ENCODE data around the gene LPGAT1.
A peak's percentile ranks its signal among the peaks of the same experiment; 100 is the strongest.

Gene LPGAT1

GRCh38 chr1:211741788-211742187, 88.8 kb downstream of the LPGAT1 start:
- H3K4me1 ChIP-seq (ENCODE audit: control insufficient read depth, insufficient read depth, low read length, poor library complexity, severe bottlenecking), result peaks cover 8% of the 10 kb centered on the region
- no peak overlapping the region for H3K4me3 ChIP-seq (ENCODE audit: extremely low read depth, insufficient read depth, low read length, poor library complexity, severe bottlenecking)
- no peaks in the 10 kb centered on the region for H3K9me3 ChIP-seq (ENCODE audit: control insufficient read depth, low read length)
- WGBS, 2 experiments (ENCODE audit: insufficient coverage in 2 of 2), result 100% methylated on average over 1 of the region's 3 CpGs; no CpG with 5 or more reads in 1 of the 2 experiments
- H3K27ac ChIP-seq (ENCODE audit: low read depth, low read length, severe bottlenecking), result no peak overlapping the region
- no peaks in the 10 kb centered on the region for H3K36me3 ChIP-seq (ENCODE audit: control insufficient read depth, insufficient read depth, low read length)

GRCh38 chr1:211741116-211741515, 89.4 kb downstream of the LPGAT1 start:
- WGBS, 2 experiments (ENCODE audit: insufficient coverage in 2 of 2), result 88 to 100% methylated on average over 2 to 4 of the region's 9 CpGs
- H3K4me3 ChIP-seq (ENCODE audit: extremely low read depth, insufficient read depth, low read length, poor library complexity, severe bottlenecking), result no peak overlapping the region

GRCh38 chr1:211739671-211740411, 90.7 kb downstream of the LPGAT1 start:
- no peaks in the 10 kb centered on the region for H3K9me3 ChIP-seq (ENCODE audit: control insufficient read depth, low read length)
- H3K4me3 ChIP-seq (ENCODE audit: extremely low read depth, insufficient read depth, low read length, poor library complexity, severe bottlenecking), result no peak overlapping the region
- no peaks in the 10 kb centered on the region for H3K36me3 ChIP-seq (ENCODE audit: control insufficient read depth, insufficient read depth, low read length)
- WGBS, 2 experiments (ENCODE audit: insufficient coverage in 2 of 2), result 92 to 100% methylated on average over 2 of the region's 6 CpGs
- peaks cover 16% of the 10 kb centered on the region for H3K4me1 ChIP-seq (ENCODE audit: control insufficient read depth, insufficient read depth, low read length, poor library complexity, severe bottlenecking)
- no peak overlapping the region for H3K27ac ChIP-seq (ENCODE audit: low read depth, low read length, severe bottlenecking)

More at GRCh38 chr1:211741116-211741515, 89.4 kb downstream of the LPGAT1 start:
- Histone ChIP-seq H3K36me3 (ENCODE audit: control insufficient read depth, insufficient read depth, low read length) (no peaks in the 10 kb centered on the region), H3K27ac (ENCODE audit: low read depth, low read length, severe bottlenecking) (no peak overlapping the region), H3K9me3 (ENCODE audit: control insufficient read depth, low read length) (no peaks in the 10 kb centered on the region), H3K4me1 (ENCODE audit: control insufficient read depth, insufficient read depth, low read length, poor library complexity, severe bottlenecking) (peaks cover 8% of the 10 kb centered on the region)

- Histone ChIP-seq H3K4me3 (ENCODE audit: extremely low read depth, insufficient read depth, low read length, poor library complexity, severe bottlenecking) (no peak overlapping the region), H3K4me1 (ENCODE audit: control insufficient read depth, insufficient read depth, low read length, poor library complexity, severe bottlenecking) (peaks cover 18% of the 10 kb centered on the region), H3K27ac (ENCODE audit: low read depth, low read length, severe bottlenecking) (no peak overlapping the region), H3K36me3 (ENCODE audit: control insufficient read depth, insufficient read depth, low read length) (no peaks in the 10 kb centered on the region), H3K9me3 (ENCODE audit: control insufficient read depth, low read length) (no peaks in the 10 kb centered on the region)
- 64 to 100% methylated on average over 1 to 2 of the region's 2 CpGs for WGBS, 2 experiments (ENCODE audit: insufficient coverage in 2 of 2)
These were observed 91.8 kb downstream of the LPGAT1 start for GRCh38 chr1:211738691-211739301.

- H3K9me3 ChIP-seq (ENCODE audit: control insufficient read depth, low read length), result no peaks in the 10 kb centered on the region
- H3K4me3 ChIP-seq (ENCODE audit: extremely low read depth, insufficient read depth, low read length, poor library complexity, severe bottlenecking), result no peak overlapping the region
- no peaks in the 10 kb centered on the region for H3K36me3 ChIP-seq (ENCODE audit: control insufficient read depth, insufficient read depth, low read length)
- H3K27ac ChIP-seq (ENCODE audit: low read depth, low read length, severe bottlenecking), result no peak overlapping the region
- WGBS, 2 experiments (ENCODE audit: insufficient coverage in 2 of 2), result 70 to 90% methylated on average over 3 to 7 of the region's 9 CpGs
- peaks cover 18% of the 10 kb centered on the region for H3K4me1 ChIP-seq (ENCODE audit: control insufficient read depth, insufficient read depth, low read length, poor library complexity, severe bottlenecking)
These were observed 92.4 kb downstream of the LPGAT1 start for GRCh38 chr1:211738096-211738690.

GRCh38 chr1:211737115-211738035, 93.2 kb downstream of the LPGAT1 start:
- no peaks in the 10 kb centered on the region for H3K36me3 ChIP-seq (ENCODE audit: control insufficient read depth, insufficient read depth, low read length)
- H3K4me1 ChIP-seq (ENCODE audit: control insufficient read depth, insufficient read depth, low read length, poor library complexity, severe bottlenecking), result peaks cover 18% of the 10 kb centered on the region
- H3K27ac ChIP-seq (ENCODE audit: low read depth, low read length, severe bottlenecking), result no peak overlapping the region
- H3K9me3 ChIP-seq (ENCODE audit: control insufficient read depth, low read length), result no peaks in the 10 kb centered on the region
- WGBS, 2 experiments (ENCODE audit: insufficient coverage in 2 of 2), result 91 to 94% methylated on average over 10 to 12 of the region's 15 CpGs
- H3K4me3 ChIP-seq (ENCODE audit: extremely low read depth, insufficient read depth, low read length, poor library complexity, severe bottlenecking), result no peak overlapping the region

- H3K27ac ChIP-seq (ENCODE audit: low read depth, low read length, severe bottlenecking), result peak overlapping the region; percentile 88
These were observed 94.1 kb downstream of the LPGAT1 start for GRCh38 chr1:211736351-211736915.

GRCh38 chr1:211735208-211736170, 95.1 kb downstream of the LPGAT1 start:
- no peak overlapping the region for H3K4me3 ChIP-seq (ENCODE audit: extremely low read depth, insufficient read depth, low read length, poor library complexity, severe bottlenecking)
- no peaks in the 10 kb centered on the region for H3K9me3 ChIP-seq (ENCODE audit: control insufficient read depth, low read length)
- H3K36me3 ChIP-seq (ENCODE audit: control insufficient read depth, insufficient read depth, low read length), result no peaks in the 10 kb centered on the region
- peaks cover 18% of the 10 kb centered on the region for H3K4me1 ChIP-seq (ENCODE audit: control insufficient read depth, insufficient read depth, low read length, poor library complexity, severe bottlenecking)
- WGBS, 2 experiments (ENCODE audit: insufficient coverage in 2 of 2), result 56 to 64% methylated on average over 12 to 17 of the region's 22 CpGs
- H3K27ac ChIP-seq (ENCODE audit: low read depth, low read length, severe bottlenecking), result peak overlapping the region; percentile 88

More at GRCh38 chr1:211736351-211736915, 94.1 kb downstream of the LPGAT1 start:
- no peak overlapping the region for H3K4me3 ChIP-seq (ENCODE audit: extremely low read depth, insufficient read depth, low read length, poor library complexity, severe bottlenecking)
- 95 to 97% methylated on average over 8 of the region's 8 CpGs for WGBS, 2 experiments (ENCODE audit: insufficient coverage in 2 of 2)
- no peaks in the 10 kb centered on the region for H3K36me3 ChIP-seq (ENCODE audit: control insufficient read depth, insufficient read depth, low read length)
- no peaks in the 10 kb centered on the region for H3K9me3 ChIP-seq (ENCODE audit: control insufficient read depth, low read length)
- H3K4me1 ChIP-seq (ENCODE audit: control insufficient read depth, insufficient read depth, low read length, poor library complexity, severe bottlenecking), result peaks cover 18% of the 10 kb centered on the region

GRCh38 chr1:211734791-211735190, 95.8 kb downstream of the LPGAT1 start:
- Histone ChIP-seq H3K9me3 (ENCODE audit: control insufficient read depth, low read length) (no peaks in the 10 kb centered on the region), H3K27ac (ENCODE audit: low read depth, low read length, severe bottlenecking) (peak overlapping the region; percentile 88), H3K4me3 (ENCODE audit: extremely low read depth, insufficient read depth, low read length, poor library complexity, severe bottlenecking) (no peak overlapping the region), H3K36me3 (ENCODE audit: control insufficient read depth, insufficient read depth, low read length) (no peaks in the 10 kb centered on the region), H3K4me1 (ENCODE audit: control insufficient read depth, insufficient read depth, low read length, poor library complexity, severe bottlenecking) (peaks cover 18% of the 10 kb centered on the region)
- 90% methylated on average over 2 of the region's 4 CpGs; no CpG with 5 or more reads in 1 of the 2 experiments for WGBS, 2 experiments (ENCODE audit: insufficient coverage in 2 of 2)
